ENCODE measurements around the gene MYOM1.

GRCh38 chr18:3269241-3269913 lies 49.6 kb upstream of the MYOM1 start:
- no peak for TF ChIP-seq CTCF (IDR thresholded peaks at IDR 0.05; ENCODE audit: low read length)
- no peak for TF ChIP-seq EZH2 (optimal IDR thresholded peaks at IDR 0.05; ENCODE audit: low read depth, low read length)

All from MM.1S (cell line).